Neural progenitor cell (in vitro differentiated cells): Measurements from ENCODE around the gene CENPO.
A peak's percentile ranks its signal among the peaks of the same experiment; 100 is the strongest.

ENCODE experiments used
- EZH2 ChIP-seq: fragments of 200-600 bp; sonication (generic); IDR thresholded peaks from 2 replicates; pipeline ENCODE4 v1.6.1; 2017; ENCODE audit warnings: antibody characterized with exemption, mild to moderate bottlenecking, moderate library complexity
- EZH2phosphoT487 ChIP-seq: fragments of 200-600 bp; sonication (generic); IDR thresholded peaks from 2 replicates; pipeline ENCODE4 v1.6.1; 2017; ENCODE audit warnings: antibody characterized with exemption
- TF ChIP-seq, protein P1 (sequence below): fragments of 200-600 bp; sonication (generic); IDR thresholded peaks from 2 replicates; pipeline ENCODE4 v1.5.1; 2017; ENCODE audit warnings: antibody characterized with exemption, mild to moderate bottlenecking

DNA sequence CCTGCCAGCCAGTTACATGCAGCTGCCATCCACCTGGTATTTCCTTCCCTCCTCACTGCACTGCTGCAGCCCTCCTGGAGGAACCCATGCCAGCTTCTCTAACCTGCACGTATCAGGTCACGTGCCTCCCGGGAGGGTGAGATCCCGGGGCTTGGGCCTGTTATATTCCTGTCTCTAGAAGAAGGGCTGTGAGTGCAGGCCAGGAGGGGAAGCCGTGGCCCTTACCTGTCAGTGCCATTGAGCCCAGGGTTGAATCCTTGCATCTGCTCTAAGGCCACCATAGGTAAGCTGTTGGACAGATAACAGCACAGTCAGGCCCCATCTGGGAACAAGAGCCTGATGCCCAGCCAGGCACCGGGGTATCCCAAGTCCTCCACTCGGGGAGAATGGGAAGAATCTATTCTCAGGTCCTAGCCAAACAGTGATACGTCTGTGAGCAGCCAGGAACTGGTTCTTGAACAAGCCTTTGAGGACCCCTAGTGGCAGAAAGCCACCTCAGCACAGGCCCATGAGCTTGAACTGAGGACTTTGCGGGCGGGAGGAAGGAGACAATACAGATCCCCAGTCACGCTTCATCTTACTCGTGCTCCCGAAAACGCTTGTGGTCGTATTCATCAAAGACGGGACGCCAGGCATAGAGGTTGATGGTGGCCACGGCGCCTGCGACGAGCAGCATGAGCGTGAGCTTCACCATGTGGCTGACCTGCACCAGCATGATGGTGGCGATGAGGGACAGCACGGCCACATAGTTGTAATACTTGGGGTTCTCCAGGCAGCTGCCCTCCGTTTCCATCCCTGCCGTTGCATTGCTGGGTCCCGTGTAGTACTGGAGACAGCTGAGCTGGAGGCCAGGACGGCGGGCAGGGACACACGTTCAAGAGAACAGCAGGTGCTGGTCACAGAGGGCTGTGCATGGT lies 34.4 kb downstream of the CENPO start:
- TF ChIP-seq, protein P1, sequence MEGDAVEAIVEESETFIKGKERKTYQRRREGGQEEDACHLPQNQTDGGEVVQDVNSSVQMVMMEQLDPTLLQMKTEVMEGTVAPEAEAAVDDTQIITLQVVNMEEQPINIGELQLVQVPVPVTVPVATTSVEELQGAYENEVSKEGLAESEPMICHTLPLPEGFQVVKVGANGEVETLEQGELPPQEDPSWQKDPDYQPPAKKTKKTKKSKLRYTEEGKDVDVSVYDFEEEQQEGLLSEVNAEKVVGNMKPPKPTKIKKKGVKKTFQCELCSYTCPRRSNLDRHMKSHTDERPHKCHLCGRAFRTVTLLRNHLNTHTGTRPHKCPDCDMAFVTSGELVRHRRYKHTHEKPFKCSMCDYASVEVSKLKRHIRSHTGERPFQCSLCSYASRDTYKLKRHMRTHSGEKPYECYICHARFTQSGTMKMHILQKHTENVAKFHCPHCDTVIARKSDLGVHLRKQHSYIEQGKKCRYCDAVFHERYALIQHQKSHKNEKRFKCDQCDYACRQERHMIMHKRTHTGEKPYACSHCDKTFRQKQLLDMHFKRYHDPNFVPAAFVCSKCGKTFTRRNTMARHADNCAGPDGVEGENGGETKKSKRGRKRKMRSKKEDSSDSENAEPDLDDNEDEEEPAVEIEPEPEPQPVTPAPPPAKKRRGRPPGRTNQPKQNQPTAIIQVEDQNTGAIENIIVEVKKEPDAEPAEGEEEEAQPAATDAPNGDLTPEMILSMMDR: peak; percentile 83
- no peak for TF ChIP-seq EZH2
- no peak for TF ChIP-seq EZH2phosphoT487
